GM23338 (cell line): ENCODE measurements around the gene CNOT10. TPM values are rescaled to one million over a fixed set of nuclear protein-coding genes. Genes with fewer than 3 reads are reported as not detected.
"Not testable (repeated sequence)": the region's sequence is repeated elsewhere in the genome, so short reads cannot be mapped to it uniquely, and the experiment has no call there.

Experiments used
- ATAC-seq: fragments of 200-7000 bp; cut with Tn5 transposase; 3 replicates; pipeline ENCODE4 v1.9.1; 2020
- DNase-seq: peaks from one replicate; pipeline ENCODE4 v3.0.0-alpha.2; 2015; ENCODE audit warnings: low spot score
- H2AFZ ChIP-seq: fragments of 200-600 bp; sonication (generic); 2 replicates; pipeline ENCODE4 v1.8.0; 2016; ENCODE audit warnings: antibody characterized with exemption, mild to moderate bottlenecking, moderate library complexity
- H3F3A ChIP-seq: fragments of 200-600 bp; sonication (generic); replicated peaks from 2 replicates; pipeline ENCODE4 v1.8.0; 2017; ENCODE audit warnings: antibody characterized with exemption, mixed run types, low read depth
- H3K27ac ChIP-seq: fragments of 200-600 bp; sonication (generic); 2 replicates; pipeline ENCODE4 v1.6.1; 2016; ENCODE audit warnings: low read depth
- H3K27me3 ChIP-seq: fragments of 200-600 bp; sonication (generic); 2 replicates; pipeline ENCODE4 v1.8.0; 2016; ENCODE audit warnings: mild to moderate bottlenecking, mixed run types, moderate library complexity; ENCODE audit not compliant: insufficient read depth
- H3K36me3 ChIP-seq: fragments of 200-600 bp; sonication (generic); 2 replicates; pipeline ENCODE4 v1.8.0; 2016; ENCODE audit warnings: mild to moderate bottlenecking; ENCODE audit not compliant: insufficient read depth
- H3K4me1 ChIP-seq: fragments of 200-600 bp; sonication (generic); 2 replicates; pipeline ENCODE4 v1.8.0; 2016; ENCODE audit warnings: mild to moderate bottlenecking, moderate library complexity; ENCODE audit not compliant: insufficient read depth
- H3K4me2 ChIP-seq: fragments of 200-600 bp; sonication (generic); 2 replicates; pipeline ENCODE4 v1.7.1; 2017; ENCODE audit warnings: mixed run types
- H3K4me3 ChIP-seq: fragments of 200-600 bp; sonication (generic); 2 replicates; pipeline ENCODE4 v1.6.1; 2016; ENCODE audit warnings: mixed run types
- H3K79me2 ChIP-seq: fragments of 200-600 bp; sonication (generic); replicated peaks from 2 replicates; pipeline ENCODE4 v1.8.0; 2017; ENCODE audit warnings: mild to moderate bottlenecking; ENCODE audit not compliant: insufficient read depth
- H3K9me2 ChIP-seq: fragments of 200-600 bp; sonication (generic); 2 replicates; pipeline ENCODE4 v1.8.0; 2017; ENCODE audit not compliant: insufficient read depth
- H4K20me1 ChIP-seq: fragments of 200-600 bp; sonication (generic); replicated peaks from 2 replicates; pipeline ENCODE4 v1.8.0; 2017; ENCODE audit warnings: mild to moderate bottlenecking; ENCODE audit not compliant: insufficient read depth
- H3K27ac Mint-ChIP-seq: 2 replicates; pipeline ENCODE4 v1.8.0; 2020; ENCODE audit warnings: inconsistent platforms, mild to moderate bottlenecking, moderate library complexity, mixed read lengths
- H3K27me3 Mint-ChIP-seq: 3 replicates; pipeline ENCODE4 v1.8.0; 2022; ENCODE audit warnings: low read depth, mild to moderate bottlenecking, moderate library complexity, mixed read lengths, inconsistent platforms; ENCODE audit not compliant: insufficient read depth, poor library complexity
- H3K36me3 Mint-ChIP-seq: 3 replicates; pipeline ENCODE4 v1.8.0; 2021; ENCODE audit warnings: low read depth, mild to moderate bottlenecking, inconsistent platforms, moderate library complexity, mixed read lengths
- H3K4me1 Mint-ChIP-seq: 3 replicates; pipeline ENCODE4 v1.8.0; 2020; ENCODE audit warnings: mild to moderate bottlenecking, inconsistent platforms, mixed read lengths
- H3K4me3 Mint-ChIP-seq: 3 replicates; pipeline ENCODE4 v1.8.0; 2021; ENCODE audit warnings: moderate library complexity, mild to moderate bottlenecking, inconsistent platforms, mixed read lengths
- H3K9me3 Mint-ChIP-seq: 3 replicates; pipeline ENCODE4 v1.8.0; 2020; ENCODE audit warnings: moderate library complexity, mild to moderate bottlenecking, inconsistent platforms, mixed read lengths
- CTCF ChIP-seq, 2 experiments: fragments of 200-600 bp in 1 of 2; sonication (generic) in 1 of 2; conservative IDR thresholded peaks; 2 replicates each; pipeline versions ENCODE4 v1.5.1 to v1.6.1; 2016 to 2017; ENCODE audit warnings: antibody characterized with exemption in 2 of 2, low read depth in 2 of 2, mild to moderate bottlenecking in 2 of 2, moderate library complexity in 1 of 2
- EZH2 ChIP-seq: fragments of 200-600 bp; sonication (generic); IDR thresholded peaks from one replicate; pipeline ENCODE4 v1.8.0; 2017; ENCODE audit warnings: antibody characterized with exemption, mild to moderate bottlenecking, low read depth; ENCODE audit not compliant: unreplicated experiment
- EZH2phosphoT487 ChIP-seq: fragments of 200-600 bp; sonication (generic); IDR thresholded peaks from one replicate; pipeline ENCODE4 v1.8.1; 2018; ENCODE audit warnings: antibody characterized with exemption; ENCODE audit not compliant: unreplicated experiment
- JUNB ChIP-seq: IDR thresholded peaks from one replicate; pipeline ENCODE4 v1.6.1; 2016; ENCODE audit warnings: antibody characterized with exemption; ENCODE audit not compliant: unreplicated experiment
- NANOG ChIP-seq: IDR thresholded peaks from 2 replicates; pipeline ENCODE4 v1.6.1; 2016; ENCODE audit warnings: antibody characterized with exemption, borderline replicate concordance
- POLR2AphosphoS5 ChIP-seq: IDR thresholded peaks from 2 replicates; pipeline ENCODE4 v1.6.1; 2016; ENCODE audit warnings: antibody characterized with exemption, low read depth
- REST ChIP-seq: IDR thresholded peaks from one replicate; pipeline ENCODE4 v1.6.1; 2018; ENCODE audit warnings: antibody characterized with exemption; ENCODE audit not compliant: unreplicated experiment
- STAT1 ChIP-seq: IDR thresholded peaks from one replicate; pipeline ENCODE4 v1.6.1; 2016; ENCODE audit warnings: antibody characterized with exemption; ENCODE audit not compliant: unreplicated experiment
- ZNF114 ChIP-seq: fragments of 250-450 bp; sonication (Bioruptor Pico); IDR thresholded peaks from 2 replicates; pipeline ENCODE4 v1.5.0; 2020; ENCODE audit warnings: mild to moderate bottlenecking, moderate library complexity
- ZNF331 ChIP-seq: fragments of 250-450 bp; sonication (Bioruptor Pico); IDR thresholded peaks from 2 replicates; pipeline ENCODE4 v1.5.0; 2020; ENCODE audit warnings: low read depth, mild to moderate bottlenecking, moderate library complexity
- ZNF462 ChIP-seq: fragments of 250-450 bp; sonication (Bioruptor Pico); IDR thresholded peaks from 2 replicates; pipeline ENCODE4 v1.5.0; 2020; ENCODE audit warnings: mild to moderate bottlenecking, moderate library complexity
- polyA plus RNA-seq: library from polyadenylated mRNA; unstranded; fragments of >200 nt; fragmentation: Nextera tagmentation; extraction: Ambion mirVana; gene quantifications from 2 replicates; pipeline ENCODE4 v1.2.1, GENCODE V29; 2016
- total RNA-seq: library from RNA; depleted of rRNA; stranded (reverse); fragments of >200 nt; shearing (Covaris generic); gene quantifications from 2 replicates; pipeline ENCODE4 v1.2.3, GENCODE V29; 2014

CNOT10 gene
- total and polyA plus RNA-seq, 2 experiments from 2014 or later: 27.2 to 46.9 TPM

- H3K79me2 ChIP-seq, H2AFZ ChIP-seq, H3K27ac Mint-ChIP-seq, ATAC-seq, H3K4me3 Mint-ChIP-seq, H3K36me3 ChIP-seq, DNase-seq, H3K27ac ChIP-seq, H3K9me2 ChIP-seq, H4K20me1 ChIP-seq, H3K9me3 Mint-ChIP-seq, H3F3A ChIP-seq, H3K27me3 Mint-ChIP-seq, H3K4me2 ChIP-seq, H3K27me3 ChIP-seq, H3K4me3 ChIP-seq: not testable (repeated sequence)
- H3K36me3 Mint-ChIP-seq: peaks cover 14% of the 10 kb centered on the region
- peaks cover 15% of the 10 kb centered on the region for H3K4me1 Mint-ChIP-seq
- H3K4me1 ChIP-seq: peaks cover 12% of the 10 kb centered on the region
Observed at GRCh38 chr3:32801440-32801839, 116.5 kb downstream of the CNOT10 start.

- Histone ChIP-seq H3F3A (peaks cover 6% of the 10 kb centered on the region; the same call in 1 of the 2 replicates), H3K27ac (peak overlapping the region; percentile 28; the same call in 1 of the 2 replicates), H3K36me3 (no peaks in the 10 kb centered on the region; the same call in 1 of the 2 replicates), H3K4me3 (no peak overlapping the region), H4K20me1 (0 out of 2 replicates have a peak, but pooled peaks cover 3% of the 10 kb centered on the region), H3K4me1 (peaks cover 31% of the 10 kb centered on the region), H3K4me2 (peak overlapping the region; percentile 85), H3K9me2 (no peaks in the 10 kb centered on the region), H2AFZ (no peak overlapping the region), H3K27me3 (no peaks in the 10 kb centered on the region), H3K79me2 (peaks cover 64% of the 10 kb centered on the region)
- DNase-seq (no peak), ATAC-seq (no peak)
- H3K27me3 Mint-ChIP-seq: peaks cover 26% of the 10 kb centered on the region
- H3K4me3 Mint-ChIP-seq: peak overlapping the region; percentile 44
- H3K4me1 Mint-ChIP-seq: peaks cover 34% of the 10 kb centered on the region
- peaks cover 38% of the 10 kb centered on the region for H3K36me3 Mint-ChIP-seq
- H3K27ac Mint-ChIP-seq: peak overlapping the region; percentile 27; the same call in 1 of the 2 replicates
- no peaks in the 10 kb centered on the region; the same call in 1 of the 3 replicates for H3K9me3 Mint-ChIP-seq
- no peak for TF ChIP-seq JUNB
- TF ChIP-seq STAT1: no peak
- TF ChIP-seq EZH2: no peak
- TF ChIP-seq REST: no peak
- no peak for TF ChIP-seq ZNF114
- no peak for TF ChIP-seq CTCF (conservative IDR thresholded peaks at IDR 0.05; ENCODE audit: low read depth in 2 of 2)
- no peak for TF ChIP-seq POLR2AphosphoS5
- no peak for TF ChIP-seq ZNF331 (CRISPR knock-in tag)
- TF ChIP-seq EZH2phosphoT487: no peak
- no peak for TF ChIP-seq ZNF462 (CRISPR knock-in tag)
- no peak for TF ChIP-seq NANOG
Observed at GRCh38 chr3:32813180-32813579, 128.2 kb downstream of the CNOT10 start.
